GM18507 (cell line): ENCODE measurements around the gene IRGC.

ENCODE experiments used
- DNase-seq: peaks from one replicate; pipeline ENCODE4 v3.0.0; 2011; ENCODE audit warnings: low read depth; ENCODE audit not compliant: insufficient read length; ENCODE audit errors: extremely low spot score
- FAIRE-seq: peaks from 2 replicates; lab custom pipeline; 2011; peaks lifted over from hg19 to GRCh38; lab: Jason Lieb, UNC

Gene IRGC

GRCh38 chr19:43719918-43720317, 4.0 kb downstream of the IRGC start:
- DNase-seq (no peak), FAIRE-seq (no peak)

GRCh38 chr19:43720936-43721335, 5.1 kb downstream of the IRGC start:
- DNase-seq = no peak
- no peak for FAIRE-seq

- DNase-seq = no peak
- no peak for FAIRE-seq
These were observed 5.7 kb downstream of the IRGC start for GRCh38 chr19:43721469-43722048.

GRCh38 chr19:43723588-43723987, 7.7 kb downstream of the IRGC start:
- DNase-seq = no peak
- FAIRE-seq = no peak

- no peak for DNase-seq
- FAIRE-seq = no peak
These were observed 9.0 kb downstream of the IRGC start for GRCh38 chr19:43724896-43725295.

GRCh38 chr19:43725468-43725867, 9.6 kb downstream of the IRGC start:
- peak; percentile 39 for DNase-seq
- peak; percentile 84 for FAIRE-seq

GRCh38 chr19:43726736-43727592, 11.1 kb downstream of the IRGC start:
- peak; percentile 41 for FAIRE-seq
- no peak for DNase-seq

GRCh38 chr19:43727593-43727853, 11.6 kb downstream of the IRGC start:
- no peak for FAIRE-seq
- DNase-seq = no peak

- DNase-seq (no peak), FAIRE-seq (no peak)
These were observed 14.0 kb downstream of the IRGC start for GRCh38 chr19:43729919-43730318.

GRCh38 chr19:43731346-43731745, 15.5 kb downstream of the IRGC start:
- FAIRE-seq (no peak), DNase-seq (no peak)

GRCh38 chr19:43731846-43732245, 16.0 kb downstream of the IRGC start:
- DNase-seq (no peak), FAIRE-seq (no peak)

- DNase-seq (no peak), FAIRE-seq (no peak)
These were observed 19.1 kb downstream of the IRGC start for GRCh38 chr19:43735013-43735412.

GRCh38 chr19:43735957-43736356, 20.1 kb downstream of the IRGC start:
- DNase-seq = no peak
- no peak for FAIRE-seq

GRCh38 chr19:43738780-43739211, 22.9 kb downstream of the IRGC start:
- FAIRE-seq = no peak

GRCh38 chr19:43739439-43740235, 23.8 kb downstream of the IRGC start:
- FAIRE-seq (no peak), DNase-seq (no peak)

More at GRCh38 chr19:43738780-43739211, 22.9 kb downstream of the IRGC start:
- no peak for DNase-seq

GRCh38 chr19:43741075-43741825, 25.4 kb downstream of the IRGC start:
- no peak for FAIRE-seq
- no peak for DNase-seq

- no peak for FAIRE-seq
These were observed 27.2 kb downstream of the IRGC start for GRCh38 chr19:43743059-43743458.

GRCh38 chr19:43747557-43748204, 31.8 kb downstream of the IRGC start:
- no peak for DNase-seq
- FAIRE-seq = peak; percentile 74

More at GRCh38 chr19:43743059-43743458, 27.2 kb downstream of the IRGC start:
- DNase-seq = no peak

GRCh38 chr19:43748205-43748594, 32.3 kb downstream of the IRGC start:
- no peak for FAIRE-seq
- DNase-seq = no peak
